PC-3 (cell line): ENCODE data around the gene STARD10.

ENCODE experiments used
- CTCF ChIP-seq: fragments of 300-600 bp; sonication (generic); conservative IDR thresholded peaks from 2 replicates; pipeline ENCODE4 v1.5.1; 2017; ENCODE audit warnings: antibody characterized with exemption, low read depth, mild to moderate bottlenecking, low read length
- EZH2 ChIP-seq: fragments of 300-600 bp; sonication (generic); IDR thresholded peaks from one replicate; pipeline ENCODE4 v1.6.1; 2017; ENCODE audit warnings: antibody characterized with exemption, mild to moderate bottlenecking, low read length; ENCODE audit not compliant: unreplicated experiment

DNA sequence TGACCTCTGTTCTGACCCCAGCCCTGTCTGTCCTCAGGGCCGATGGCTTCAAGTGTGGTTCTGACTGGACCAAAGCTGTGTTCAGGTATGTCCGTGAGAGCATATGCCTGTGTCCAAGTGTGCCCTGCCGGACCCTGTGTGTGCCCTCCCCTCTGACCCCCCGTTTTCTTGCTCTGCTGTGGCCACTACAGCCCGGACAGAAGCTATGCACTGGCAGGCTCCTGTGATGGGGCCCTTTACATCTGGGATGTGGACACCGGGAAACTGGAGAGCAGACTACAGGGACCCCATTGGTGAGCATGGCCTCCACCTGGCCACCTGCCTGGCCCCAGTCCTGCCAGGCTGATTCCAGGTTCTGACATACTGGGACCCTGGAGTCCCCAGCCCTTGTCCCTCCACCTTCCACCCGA lies 34.9 kb upstream of the STARD10 start:
- TF ChIP-seq EZH2 (no peak), CTCF (no peak)
